ENCODE measurements around the gene IKZF4. TPM values are rescaled to one million over a fixed set of nuclear protein-coding genes. Genes with fewer than 3 reads are reported as not detected.

Gene IKZF4
- 8.8 and 9.5 TPM in 2 replicates for total RNA-seq (2021)
- Bru-seq, nascent RNA = percentile 52 among the genes with signal in this experiment
- BruChase-seq, experiment 1, labeled RNA remaining after a 2-hour chase = percentile 62 among the genes with signal in this experiment
- percentile 61 among the genes with signal in this experiment for BruChase-seq, experiment 2, labeled RNA remaining after a 6-hour chase
- long read RNA-seq, partial matches to known transcripts = 0 of 2 reads
- long read RNA-seq, other reads (novel, unspliced or antisense) = 2 of 2 reads

DNA sequence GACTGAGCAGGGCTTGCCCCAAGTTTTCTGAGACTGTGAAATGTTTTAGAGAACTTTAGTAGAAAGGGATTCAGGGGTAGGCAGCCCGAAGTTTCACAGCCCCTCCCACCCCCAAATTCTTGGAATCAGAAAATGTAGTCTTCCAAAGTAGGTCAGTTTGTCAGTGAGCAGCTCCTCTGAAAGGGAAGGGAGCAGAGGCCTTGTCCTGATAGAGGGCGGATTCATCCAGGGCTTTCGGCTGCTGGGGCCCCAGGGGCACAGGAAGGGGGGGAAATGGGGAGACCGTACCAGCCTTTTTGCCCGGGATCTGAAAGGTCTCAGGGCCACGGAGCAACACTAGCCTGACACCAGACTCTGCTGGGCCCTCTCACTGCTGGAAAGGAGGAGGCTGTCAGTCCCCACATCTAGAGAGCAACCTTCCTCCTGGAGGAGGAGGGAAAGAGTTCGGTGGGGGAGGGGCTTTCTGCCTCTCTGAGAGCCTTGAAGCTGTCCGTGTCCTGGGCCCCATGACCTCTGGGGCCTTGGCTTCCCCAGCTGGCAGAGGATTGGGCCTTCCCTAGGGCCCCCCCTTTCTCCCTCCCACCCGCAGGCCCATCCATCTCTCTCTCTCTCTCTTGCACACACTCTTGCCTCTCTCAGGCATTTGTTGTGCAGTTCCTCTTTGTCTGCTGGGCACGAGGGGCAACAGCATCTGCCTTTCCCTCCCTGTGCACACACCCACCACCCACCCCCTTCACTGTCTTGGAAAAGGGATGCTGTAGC, at the start of gene IKZF4:
Gene IKZF4, plus strand, starts transcription at position 621 of the 762 bp plus-strand sequence. CDS start 451 bp downstream, outside the sequence.
- Histone ChIP-seq H3K27ac (ENCODE audit: low read depth, low read length, poor library complexity, severe bottlenecking) (no peak within 1 kb of the TSS), H3K4me1 (ENCODE audit: insufficient read depth, low read length, poor library complexity, severe bottlenecking) (no peaks in the 10 kb centered on the region), H3K4me3 (ENCODE audit: low read depth, low read length, poor library complexity, severe bottlenecking) (no peak within 1 kb of the TSS), H3K9me3 (ENCODE audit: low read depth, low read length, poor library complexity, severe bottlenecking) (no peaks in the 10 kb centered on the region), H3K27me3 (replicated peaks; ENCODE audit: insufficient read depth, low read depth, low read length, poor library complexity) (no peaks in the 10 kb centered on the region), H3K36me3 (ENCODE audit: insufficient read depth, low read length, poor library complexity, severe bottlenecking) (no peaks in the 10 kb centered on the region)
- intact Hi-C loops (cut with micrococcal nuclease; ENCODE audit: unreplicated experiment) = no loop called here
- no peak for TF ChIP-seq EZH2 (IDR thresholded peaks at IDR 0.05; ENCODE audit: borderline replicate concordance, low read depth, low read length, poor library complexity, severe bottlenecking)
- TF ChIP-seq, protein P1, sequence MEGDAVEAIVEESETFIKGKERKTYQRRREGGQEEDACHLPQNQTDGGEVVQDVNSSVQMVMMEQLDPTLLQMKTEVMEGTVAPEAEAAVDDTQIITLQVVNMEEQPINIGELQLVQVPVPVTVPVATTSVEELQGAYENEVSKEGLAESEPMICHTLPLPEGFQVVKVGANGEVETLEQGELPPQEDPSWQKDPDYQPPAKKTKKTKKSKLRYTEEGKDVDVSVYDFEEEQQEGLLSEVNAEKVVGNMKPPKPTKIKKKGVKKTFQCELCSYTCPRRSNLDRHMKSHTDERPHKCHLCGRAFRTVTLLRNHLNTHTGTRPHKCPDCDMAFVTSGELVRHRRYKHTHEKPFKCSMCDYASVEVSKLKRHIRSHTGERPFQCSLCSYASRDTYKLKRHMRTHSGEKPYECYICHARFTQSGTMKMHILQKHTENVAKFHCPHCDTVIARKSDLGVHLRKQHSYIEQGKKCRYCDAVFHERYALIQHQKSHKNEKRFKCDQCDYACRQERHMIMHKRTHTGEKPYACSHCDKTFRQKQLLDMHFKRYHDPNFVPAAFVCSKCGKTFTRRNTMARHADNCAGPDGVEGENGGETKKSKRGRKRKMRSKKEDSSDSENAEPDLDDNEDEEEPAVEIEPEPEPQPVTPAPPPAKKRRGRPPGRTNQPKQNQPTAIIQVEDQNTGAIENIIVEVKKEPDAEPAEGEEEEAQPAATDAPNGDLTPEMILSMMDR (conservative IDR thresholded peaks at IDR 0.05; ENCODE audit: low read depth, low read length) = no peak
- no TSS peak for BruUV-seq (replicated peaks)
- no peak for DNase-seq (ENCODE audit: low spot score)
- ChIA-PET CTCF (no interaction called here), POLR2A (ENCODE audit: low non-redundant PET) (no interaction called here)

GRCh38 chr12:55972042-55972441, 48.8 kb upstream of the IKZF4 start:
- ChIA-PET CTCF (interaction anchor here (0.6 kb wide), 1 partner anchor 227 kb away, joined by 12 read pairs; no protein-coding TSS in a partner anchor), POLR2A (ENCODE audit: low non-redundant PET) (interaction anchor here (0.6 kb wide), 1 partner anchor 474 kb away, joined by 3 read pairs; no protein-coding TSS in a partner anchor)
- H3K4me3 ChIP-seq (ENCODE audit: low read depth, low read length, poor library complexity, severe bottlenecking) = no peak overlapping the region
- peak overlapping the region; percentile 33 for H3K27ac ChIP-seq (ENCODE audit: low read depth, low read length, poor library complexity, severe bottlenecking)
- peaks cover 26% of the 10 kb centered on the region for H3K36me3 ChIP-seq (ENCODE audit: insufficient read depth, low read length, poor library complexity, severe bottlenecking)
- TF ChIP-seq EZH2 (IDR thresholded peaks at IDR 0.05; ENCODE audit: borderline replicate concordance, low read depth, low read length, poor library complexity, severe bottlenecking) = no peak
- TF ChIP-seq, protein P1 (conservative IDR thresholded peaks at IDR 0.05; ENCODE audit: low read depth, low read length) = no peak
- DNase-seq (ENCODE audit: low spot score) = no peak
- no peaks in the 10 kb centered on the region for H3K9me3 ChIP-seq (ENCODE audit: low read depth, low read length, poor library complexity, severe bottlenecking)
- intact Hi-C loops (cut with micrococcal nuclease; ENCODE audit: unreplicated experiment) = no loop called here
- H3K27me3 ChIP-seq (replicated peaks; ENCODE audit: insufficient read depth, low read depth, low read length, poor library complexity) = no peaks in the 10 kb centered on the region
- H3K4me1 ChIP-seq (ENCODE audit: insufficient read depth, low read length, poor library complexity, severe bottlenecking) = peaks cover 22% of the 10 kb centered on the region
- BruUV-seq (replicated peaks) = no TSS peak

DNA sequence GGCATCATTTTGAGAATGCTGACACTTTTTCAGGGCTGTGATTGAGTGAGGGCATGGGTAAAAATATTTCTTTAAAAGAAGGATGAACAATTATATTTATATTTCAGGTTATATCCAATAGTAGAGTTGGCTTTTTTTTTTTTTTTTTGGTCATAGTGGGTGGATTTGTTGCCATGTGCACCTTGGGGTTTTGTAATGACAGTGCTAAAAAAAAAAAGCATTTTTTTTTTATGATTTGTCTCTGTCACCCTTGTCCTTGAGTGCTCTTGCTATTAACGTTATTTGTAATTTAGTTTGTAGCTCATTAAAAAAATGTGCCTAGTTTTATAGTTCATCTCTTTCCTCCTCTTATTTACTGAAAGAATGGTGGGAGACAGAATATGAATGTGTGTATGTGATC, 48.4 kb upstream of the IKZF4 start:
- Histone ChIP-seq H3K27ac (ENCODE audit: low read depth, low read length, poor library complexity, severe bottlenecking) (peak overlapping the region; percentile 69), H3K27me3 (replicated peaks; ENCODE audit: insufficient read depth, low read depth, low read length, poor library complexity) (no peaks in the 10 kb centered on the region), H3K9me3 (ENCODE audit: low read depth, low read length, poor library complexity, severe bottlenecking) (no peaks in the 10 kb centered on the region), H3K4me1 (ENCODE audit: insufficient read depth, low read length, poor library complexity, severe bottlenecking) (peaks cover 21% of the 10 kb centered on the region), H3K4me3 (ENCODE audit: low read depth, low read length, poor library complexity, severe bottlenecking) (peak overlapping the region; percentile 92), H3K36me3 (ENCODE audit: insufficient read depth, low read length, poor library complexity, severe bottlenecking) (peaks cover 26% of the 10 kb centered on the region)
- intact Hi-C loops (cut with micrococcal nuclease; ENCODE audit: unreplicated experiment) = no loop called here
- BruUV-seq (replicated peaks) = no TSS peak
- POLR2A ChIA-PET (ENCODE audit: low non-redundant PET) = interaction anchor here (0.6 kb wide), 1 partner anchor 473 kb away, joined by 3 read pairs; no protein-coding TSS in a partner anchor
- CTCF ChIA-PET = interaction anchor here (0.6 kb wide), 1 partner anchor 227 kb away, joined by 12 read pairs; no protein-coding TSS in a partner anchor
- TF ChIP-seq EZH2 (IDR thresholded peaks at IDR 0.05; ENCODE audit: borderline replicate concordance, low read depth, low read length, poor library complexity, severe bottlenecking) = no peak
- TF ChIP-seq, protein P1 (conservative IDR thresholded peaks at IDR 0.05; ENCODE audit: low read depth, low read length) = no peak
- no peak for DNase-seq (ENCODE audit: low spot score)

All from A673 (cell line).